H9 (cell line): ENCODE data around the gene SERP1. TPM values are rescaled to one million over a fixed set of nuclear protein-coding genes. Genes with fewer than 3 reads are reported as not detected.

ENCODE experiments used
- DNase-seq: peaks from one replicate; pipeline ENCODE4 v3.0.0-alpha.2; 2017
- H2AFZ ChIP-seq: one replicate; pipeline ENCODE4 v1.6.1; 2013; ENCODE audit warnings: mild to moderate bottlenecking, low read length, control low read depth, moderate library complexity
- H2AK5ac ChIP-seq: 2 replicates; pipeline ENCODE4 v1.6.1; 2013; ENCODE audit warnings: low read length, control low read depth, mixed read lengths; ENCODE audit not compliant: insufficient read length
- H2BK120ac ChIP-seq: one replicate; pipeline ENCODE4 v1.6.1; 2013; ENCODE audit warnings: low read depth, mild to moderate bottlenecking, low read length, control low read depth, inconsistent platforms; ENCODE audit not compliant: poor library complexity, severe bottlenecking
- H2BK12ac ChIP-seq: 2 replicates; pipeline ENCODE4 v1.6.1; 2013; ENCODE audit warnings: low read length, control low read depth, mixed read lengths, low read depth; ENCODE audit not compliant: insufficient read length
- H2BK15ac ChIP-seq: 2 replicates; pipeline ENCODE4 v1.6.1; 2013; ENCODE audit warnings: low read depth, low read length, control low read depth
- H2BK20ac ChIP-seq: one replicate; pipeline ENCODE4 v1.6.1; 2013; ENCODE audit warnings: low read depth, mild to moderate bottlenecking, low read length, control low read depth, inconsistent platforms; ENCODE audit not compliant: poor library complexity, severe bottlenecking
- H2BK5ac ChIP-seq: 2 replicates; pipeline ENCODE4 v1.6.1; 2013; ENCODE audit warnings: low read length, control low read depth, mixed read lengths; ENCODE audit not compliant: insufficient read length
- H3K14ac ChIP-seq: 2 replicates; pipeline ENCODE4 v1.6.1; 2013; ENCODE audit warnings: low read length, control low read depth; ENCODE audit not compliant: insufficient read depth
- H3K18ac ChIP-seq: 2 replicates; pipeline ENCODE4 v1.6.1; 2013; ENCODE audit warnings: low read depth, mild to moderate bottlenecking, mixed read lengths, low read length, control low read depth; ENCODE audit not compliant: insufficient read length
- H3K23ac ChIP-seq: 2 replicates; pipeline ENCODE4 v1.6.1; 2013; ENCODE audit warnings: low read length, control low read depth, mixed read lengths, low read depth; ENCODE audit not compliant: insufficient read length
- H3K23me2 ChIP-seq: 2 replicates; pipeline ENCODE4 v1.6.1; 2013; ENCODE audit warnings: low read depth, mild to moderate bottlenecking, mixed read lengths, low read length, control low read depth; ENCODE audit not compliant: insufficient read length, poor library complexity, severe bottlenecking
- H3K27ac ChIP-seq: 2 replicates; pipeline ENCODE4 v1.5.1; 2013; ENCODE audit warnings: low read length, control low read depth, mixed read lengths, low read depth; ENCODE audit not compliant: insufficient read length
- H3K27me3 ChIP-seq: 2 replicates; pipeline ENCODE4 v1.6.1; 2013; ENCODE audit warnings: low read length, control low read depth, inconsistent platforms; ENCODE audit not compliant: insufficient read depth
- H3K4ac ChIP-seq: 2 replicates; pipeline ENCODE4 v1.6.1; 2013; ENCODE audit warnings: low read depth, mild to moderate bottlenecking, control low read depth, inconsistent platforms, low read length, moderate library complexity
- H3K4me1 ChIP-seq: 2 replicates; pipeline ENCODE4 v1.6.1; 2013; ENCODE audit warnings: low read length, control low read depth, inconsistent platforms; ENCODE audit not compliant: insufficient read depth
- H3K4me2 ChIP-seq: 2 replicates; pipeline ENCODE4 v1.6.1; 2013; ENCODE audit warnings: low read length, control low read depth, mixed read lengths; ENCODE audit not compliant: insufficient read length, insufficient read depth
- H3K56ac ChIP-seq: 2 replicates; pipeline ENCODE4 v1.6.1; 2013; ENCODE audit warnings: low read depth, mild to moderate bottlenecking, mixed read lengths, low read length, control low read depth; ENCODE audit not compliant: insufficient read length
- H3K79me1 ChIP-seq: 2 replicates; pipeline ENCODE4 v1.6.1; 2013; ENCODE audit warnings: low read depth, mild to moderate bottlenecking, moderate library complexity, low read length, control low read depth, inconsistent platforms; ENCODE audit not compliant: insufficient read depth, poor library complexity, severe bottlenecking
- H3K79me2 ChIP-seq: 2 replicates; pipeline ENCODE4 v1.6.1; 2013; ENCODE audit warnings: low read length, control low read depth, inconsistent platforms; ENCODE audit not compliant: insufficient read depth
- H3K9ac ChIP-seq: 2 replicates; pipeline ENCODE4 v1.6.1; 2013; ENCODE audit warnings: low read length, control low read depth, mixed read lengths; ENCODE audit not compliant: insufficient read length; ENCODE audit errors: extremely low read depth
- H3K9me3 ChIP-seq: one replicate; pipeline ENCODE4 v1.6.1; 2013; ENCODE audit warnings: low read depth, low read length, inconsistent platforms; ENCODE audit not compliant: control insufficient read depth
- H3T11ph ChIP-seq: one replicate; pipeline ENCODE4 v1.6.1; 2013; ENCODE audit warnings: mild to moderate bottlenecking, low read length, control low read depth, inconsistent platforms
- H4K20me1 ChIP-seq: one replicate; pipeline ENCODE4 v1.6.1; 2013; ENCODE audit not compliant: control insufficient read depth, insufficient read length, insufficient read depth
- H4K5ac ChIP-seq: 2 replicates; pipeline ENCODE4 v1.6.1; 2013; ENCODE audit warnings: low read depth, mild to moderate bottlenecking, mixed read lengths, low read length, control low read depth; ENCODE audit not compliant: insufficient read length
- H4K8ac ChIP-seq: replicated peaks from 2 replicates; pipeline ENCODE4 v1.6.1; 2013; ENCODE audit warnings: low read length, control low read depth, mixed read lengths, low read depth; ENCODE audit not compliant: insufficient read length
- H4K91ac ChIP-seq: 2 replicates; pipeline ENCODE4 v1.6.1; 2013; ENCODE audit warnings: low read depth, mild to moderate bottlenecking, moderate library complexity, mixed read lengths, low read length, control low read depth; ENCODE audit not compliant: insufficient read length
- H3K27ac Mint-ChIP-seq, 3 experiments: 2 replicates in 2 of 3; 3 replicates in 1 of 3; pipeline ENCODE4 v1.8.0; 2020 to 2021; ENCODE audit warnings: mixed read lengths in 3 of 3, mild to moderate bottlenecking in 1 of 3, moderate library complexity in 1 of 3
- H3K27me3 Mint-ChIP-seq: 2 replicates; pipeline ENCODE4 v1.8.0; 2021; ENCODE audit warnings: low read depth, mild to moderate bottlenecking, moderate library complexity, mixed read lengths
- H3K36me3 Mint-ChIP-seq, 3 experiments: 2 replicates in 2 of 3; 3 replicates in 1 of 3; pipeline ENCODE4 v1.8.0; 2020 to 2021; ENCODE audit warnings: low read depth in 3 of 3, mixed read lengths in 3 of 3; ENCODE audit not compliant: insufficient read depth in 1 of 3
- H3K4me1 Mint-ChIP-seq, 2 experiments: 2 replicates each; pipeline ENCODE4 v1.8.0; 2020; ENCODE audit warnings: mixed read lengths in 2 of 2
- H3K4me3 Mint-ChIP-seq, 2 experiments: 2 replicates in 1 of 2; 3 replicates in 1 of 2; pipeline ENCODE4 v1.8.0; 2020 to 2021; ENCODE audit warnings: mild to moderate bottlenecking in 2 of 2, mixed read lengths in 2 of 2, moderate library complexity in 1 of 2
- H3K9me3 Mint-ChIP-seq, 2 experiments: 2 replicates in 1 of 2; 3 replicates in 1 of 2; pipeline ENCODE4 v1.8.0; 2020; ENCODE audit warnings: mild to moderate bottlenecking in 2 of 2, mixed read lengths in 2 of 2, moderate library complexity in 1 of 2
- total RNA-seq: library from RNA; stranded (reverse); gene quantifications from 2 replicates; pipeline ENCODE4 v1.2.1, GENCODE V29; 2021
- TF ChIP-seq, protein P1 (sequence below): fragments of 200-600 bp; sonication (generic); conservative IDR thresholded peaks from 3 replicates; pipeline ENCODE4 v1.8.0; 2021; ENCODE audit warnings: antibody characterized with exemption, mild to moderate bottlenecking

Gene SERP1
- total RNA-seq, 1 experiment from 2014 or later, result 84.8 TPM

DNA sequence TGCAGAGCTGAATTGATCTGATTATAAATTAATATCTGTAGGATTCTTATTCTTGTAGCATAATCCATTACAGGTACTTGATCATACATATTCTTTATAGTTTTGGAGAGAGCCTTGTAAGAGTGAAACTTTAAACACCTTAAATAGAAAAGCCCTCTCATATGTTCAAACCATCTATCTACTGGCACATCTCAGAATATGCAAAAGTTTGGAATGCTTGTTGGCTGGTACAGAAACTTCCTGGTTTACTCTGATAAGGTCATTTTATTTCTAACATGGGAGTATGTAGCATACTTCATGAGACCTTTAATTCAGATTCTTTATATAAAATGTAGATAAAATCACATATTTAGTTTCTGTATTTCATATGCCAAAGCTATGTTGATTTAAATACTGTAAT is 34.9 kb upstream of the SERP1 start:
- peaks cover 21 to 71% (median 53%) of the 10 kb centered on the region in 3 experiments; a peak in 6 of 7 replicates for H3K36me3 Mint-ChIP-seq
- H3K79me2 ChIP-seq, result no peaks in the 10 kb centered on the region; the same call in 1 of the 2 replicates

More for the DNA sequence above, 34.9 kb upstream of the SERP1 start:
- TF ChIP-seq, protein P1, sequence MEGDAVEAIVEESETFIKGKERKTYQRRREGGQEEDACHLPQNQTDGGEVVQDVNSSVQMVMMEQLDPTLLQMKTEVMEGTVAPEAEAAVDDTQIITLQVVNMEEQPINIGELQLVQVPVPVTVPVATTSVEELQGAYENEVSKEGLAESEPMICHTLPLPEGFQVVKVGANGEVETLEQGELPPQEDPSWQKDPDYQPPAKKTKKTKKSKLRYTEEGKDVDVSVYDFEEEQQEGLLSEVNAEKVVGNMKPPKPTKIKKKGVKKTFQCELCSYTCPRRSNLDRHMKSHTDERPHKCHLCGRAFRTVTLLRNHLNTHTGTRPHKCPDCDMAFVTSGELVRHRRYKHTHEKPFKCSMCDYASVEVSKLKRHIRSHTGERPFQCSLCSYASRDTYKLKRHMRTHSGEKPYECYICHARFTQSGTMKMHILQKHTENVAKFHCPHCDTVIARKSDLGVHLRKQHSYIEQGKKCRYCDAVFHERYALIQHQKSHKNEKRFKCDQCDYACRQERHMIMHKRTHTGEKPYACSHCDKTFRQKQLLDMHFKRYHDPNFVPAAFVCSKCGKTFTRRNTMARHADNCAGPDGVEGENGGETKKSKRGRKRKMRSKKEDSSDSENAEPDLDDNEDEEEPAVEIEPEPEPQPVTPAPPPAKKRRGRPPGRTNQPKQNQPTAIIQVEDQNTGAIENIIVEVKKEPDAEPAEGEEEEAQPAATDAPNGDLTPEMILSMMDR, result no peak
- no peak overlapping the region for H3K4me3 Mint-ChIP-seq
- no peaks in the 10 kb centered on the region for H3K27me3 ChIP-seq
- H2BK15ac ChIP-seq, result no peak overlapping the region
- H3K14ac ChIP-seq, result no peak overlapping the region
- H4K20me1 ChIP-seq, result no peaks in the 10 kb centered on the region
- no peaks in the 10 kb centered on the region for H3K27me3 Mint-ChIP-seq
- no peak overlapping the region for H3K56ac ChIP-seq
- no peak overlapping the region for H2BK5ac ChIP-seq
- no peaks in the 10 kb centered on the region for H3K4me1 ChIP-seq
- DNase-seq, result no peak
- no peak overlapping the region for H3K4me2 ChIP-seq
- no peak overlapping the region for H3K23ac ChIP-seq
- H2BK120ac ChIP-seq, result no peak overlapping the region
- no peak overlapping the region for H3T11ph ChIP-seq
- no peaks in the 10 kb centered on the region for H3K9me3 ChIP-seq
- H3K27ac ChIP-seq, result no peak overlapping the region
- H2AFZ ChIP-seq, result no peak overlapping the region
- no peak overlapping the region for H3K4ac ChIP-seq
- H3K9ac ChIP-seq, result no peak overlapping the region
- H3K23me2 ChIP-seq, result no peaks in the 10 kb centered on the region
- no peak overlapping the region for H3K27ac Mint-ChIP-seq
- no peak overlapping the region for H2AK5ac ChIP-seq
- H3K9me3 Mint-ChIP-seq, result no peaks in the 10 kb centered on the region
- H2BK12ac ChIP-seq, result no peak overlapping the region
- no peak overlapping the region for H4K91ac ChIP-seq
- no peak overlapping the region for H4K8ac ChIP-seq
- no peaks in the 10 kb centered on the region for H3K4me1 Mint-ChIP-seq
- no peaks in the 10 kb centered on the region for H3K79me1 ChIP-seq
- H4K5ac ChIP-seq, result no peak overlapping the region
- H2BK20ac ChIP-seq, result no peak overlapping the region
- no peak overlapping the region for H3K18ac ChIP-seq
